GM19025 (cell line): ENCODE measurements around the gene LYZL6.

Experiments used
- ATAC-seq: cut with Tn5 transposase; IDR thresholded peaks from one replicate; pipeline ENCODE4 v1.9.1; 2021; ENCODE audit warnings: mild to moderate bottlenecking, low read depth, moderate library complexity; ENCODE audit not compliant: unreplicated experiment

The LYZL6 gene, protein sequence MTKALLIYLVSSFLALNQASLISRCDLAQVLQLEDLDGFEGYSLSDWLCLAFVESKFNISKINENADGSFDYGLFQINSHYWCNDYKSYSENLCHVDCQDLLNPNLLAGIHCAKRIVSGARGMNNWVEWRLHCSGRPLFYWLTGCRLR

GRCh38 chr17:35943537-35943936, at the start of gene LYZL6:
Gene LYZL6 (minus strand): TSS chr17:35943713. CDS start chr17:35939356, 4,357 bp downstream.
- no peak for ATAC-seq

- ATAC-seq: no peak
Measured at GRCh38 chr17:35991075-35991474, 47.6 kb upstream of the LYZL6 start.

DNA sequence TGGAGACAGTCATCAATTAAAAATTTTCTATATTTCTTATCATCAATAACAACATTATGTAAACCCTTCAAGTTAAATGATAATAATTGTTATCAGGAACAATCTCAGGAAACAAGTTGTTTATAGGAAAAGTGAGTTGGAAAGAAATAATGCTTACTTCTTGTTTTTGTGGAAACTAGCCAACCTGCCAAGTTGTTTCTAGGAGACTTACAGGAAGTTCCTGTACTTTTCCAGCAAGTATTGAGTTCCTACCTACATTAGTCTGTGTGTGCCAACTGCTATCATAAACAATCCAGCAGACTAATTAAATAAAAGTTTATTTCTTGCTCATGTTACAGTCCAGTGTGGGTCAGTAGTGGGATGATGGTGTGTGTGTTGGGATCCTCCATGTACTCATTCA, 44.7 kb upstream of the LYZL6 start:
- no peak for ATAC-seq

DNA sequence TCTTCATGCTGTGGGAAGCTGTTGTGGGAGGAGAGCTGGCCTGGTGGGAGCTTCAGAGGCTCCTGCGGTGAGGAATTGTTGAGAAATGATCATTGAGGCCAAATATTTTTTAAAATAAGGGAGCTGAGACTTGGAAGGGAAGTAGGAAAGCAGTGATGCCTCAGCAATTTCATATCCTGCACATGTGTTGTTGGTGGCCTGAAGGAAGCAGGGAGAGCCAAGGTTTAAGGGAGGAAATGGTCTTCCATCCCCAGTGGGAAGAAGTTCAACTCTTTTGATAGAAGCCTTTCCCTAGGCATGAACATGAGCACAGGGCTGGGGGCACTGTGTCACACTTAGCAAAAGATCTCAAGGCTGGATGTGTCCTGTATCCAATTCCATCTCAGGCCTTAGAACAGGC, 43.1 kb upstream of the LYZL6 start, which contains the start of gene CCL14:
Gene CCL14, minus strand, starts transcription at position 87 of the 400 bp plus-strand sequence. Its CDS starts 80 bp downstream, at position 7.
- no peak for ATAC-seq

DNA sequence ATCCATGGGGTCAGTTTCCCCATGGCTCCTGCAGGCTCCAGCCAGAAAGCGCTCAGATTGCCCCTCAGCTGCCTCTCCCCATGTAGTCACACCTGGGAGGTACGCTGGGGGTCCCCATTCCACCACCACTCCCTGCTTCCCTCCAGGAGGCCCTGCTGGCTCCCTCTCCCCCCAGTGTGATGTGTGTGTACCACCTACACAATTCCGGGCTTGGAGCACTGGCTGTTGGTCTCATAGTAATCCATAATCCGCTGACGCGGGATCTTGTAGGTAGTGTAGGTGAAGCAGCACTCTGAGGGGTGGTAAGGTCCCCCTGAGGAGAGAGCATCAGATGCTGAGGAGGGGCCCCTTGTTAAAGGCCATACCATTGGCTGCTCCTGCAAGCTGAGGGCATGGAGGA, 40.6 kb upstream of the LYZL6 start:
- ATAC-seq: no peak

DNA sequence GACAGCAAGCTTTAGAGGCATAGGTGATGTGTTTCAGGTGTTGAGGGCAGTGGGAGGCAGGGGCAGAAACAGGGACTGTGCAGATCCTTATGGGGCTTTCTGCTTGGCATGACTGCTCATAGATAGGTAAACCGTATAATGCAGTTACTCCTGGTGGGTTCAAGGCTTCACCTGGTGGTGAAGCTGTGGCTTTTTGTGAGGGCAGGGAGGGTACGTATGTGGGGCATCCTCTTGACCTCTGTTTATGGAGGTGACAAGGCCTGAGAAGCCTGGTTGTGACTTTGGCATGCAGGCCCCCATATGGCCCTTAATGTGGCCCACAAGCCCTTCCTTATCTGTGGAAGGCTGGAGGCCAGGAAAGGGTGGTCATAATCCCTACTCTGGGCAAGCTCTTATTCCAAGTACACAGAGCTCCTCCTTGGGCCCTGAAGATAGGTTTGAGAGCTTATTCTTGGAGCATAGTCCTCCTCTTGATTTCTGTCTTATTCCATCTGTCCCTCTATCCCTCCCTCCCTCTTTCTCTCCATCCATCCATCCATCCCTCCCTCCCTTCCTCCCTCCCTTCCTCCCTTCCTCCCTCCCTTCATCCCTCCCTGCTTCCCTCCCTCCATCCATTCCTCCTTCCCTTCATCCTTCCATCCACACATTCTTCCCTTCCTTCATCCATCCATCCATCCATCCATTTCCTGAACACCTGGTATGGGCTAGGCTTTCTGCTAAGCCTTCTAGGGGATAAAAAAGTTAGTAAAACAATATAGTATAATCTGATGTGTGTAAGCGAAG, 39.1 kb upstream of the LYZL6 start:
- ATAC-seq: no peak

GRCh38 chr17:35981908-35982330, 38.4 kb upstream of the LYZL6 start:
- no peak for ATAC-seq

DNA sequence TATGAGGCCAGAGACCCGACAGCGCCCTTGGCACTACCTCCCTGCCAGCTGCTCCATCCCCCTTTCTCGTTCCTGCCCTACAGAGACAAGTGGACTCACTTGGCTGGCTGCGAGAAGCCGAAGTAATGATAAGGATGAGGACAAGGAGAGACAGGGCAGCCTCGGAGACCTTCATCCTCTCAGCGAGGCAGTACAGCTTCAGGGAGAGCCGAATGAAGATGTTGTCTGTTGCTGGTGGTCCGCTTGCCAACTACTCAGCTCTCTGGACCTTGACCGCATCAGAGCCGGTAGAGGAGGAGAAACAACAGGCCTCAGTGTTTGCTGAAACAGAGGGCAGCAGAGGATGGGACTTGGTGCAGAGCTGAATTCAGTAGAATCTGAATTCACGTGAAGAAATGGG, 37.7 kb upstream of the LYZL6 start, which contains the start of gene CCL16:
Gene CCL16, minus strand, starts transcription at position 252 of the 400 bp plus-strand sequence. Its CDS starts 77 bp downstream, at position 175.
- no peak for ATAC-seq

DNA sequence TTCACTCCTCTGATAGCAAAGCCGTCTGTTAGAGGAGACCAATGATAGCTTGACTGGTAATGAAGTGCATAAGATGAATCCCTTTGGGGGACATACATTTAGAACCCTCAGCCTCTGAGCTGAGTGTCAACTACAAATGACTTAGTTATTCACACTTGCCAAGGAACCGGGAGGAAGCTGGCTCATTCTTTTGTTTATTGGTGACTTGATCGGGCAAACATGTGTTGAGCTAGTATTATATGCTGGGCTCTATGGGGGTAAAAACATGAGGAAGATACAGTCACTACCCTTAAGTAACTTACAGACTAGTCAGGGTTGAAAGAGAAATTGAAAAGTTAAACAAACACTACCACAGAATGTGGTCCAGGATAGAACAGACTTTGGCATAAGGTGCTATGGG, 34.8 kb upstream of the LYZL6 start:
- ATAC-seq: no peak

DNA sequence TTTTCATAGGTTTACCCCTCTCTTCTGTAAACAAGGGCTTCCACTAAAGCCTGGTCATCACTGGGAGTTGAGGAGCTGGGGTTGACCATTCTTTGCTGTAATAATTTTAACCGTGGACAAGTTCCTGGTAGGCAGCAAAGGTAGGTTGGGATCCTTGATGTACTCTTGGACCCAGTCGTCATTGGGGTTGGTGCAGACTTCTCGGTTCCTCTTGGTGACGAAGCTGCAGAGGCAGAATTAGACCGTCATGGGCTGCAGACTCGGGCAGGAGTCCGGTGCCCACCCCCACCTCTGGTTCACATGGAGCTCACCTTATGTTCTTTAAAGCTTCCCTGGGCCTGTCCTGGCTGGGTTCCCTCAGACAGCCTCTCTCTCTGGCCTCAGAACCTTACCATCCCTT, 34.0 kb upstream of the LYZL6 start:
- no peak for ATAC-seq

DNA sequence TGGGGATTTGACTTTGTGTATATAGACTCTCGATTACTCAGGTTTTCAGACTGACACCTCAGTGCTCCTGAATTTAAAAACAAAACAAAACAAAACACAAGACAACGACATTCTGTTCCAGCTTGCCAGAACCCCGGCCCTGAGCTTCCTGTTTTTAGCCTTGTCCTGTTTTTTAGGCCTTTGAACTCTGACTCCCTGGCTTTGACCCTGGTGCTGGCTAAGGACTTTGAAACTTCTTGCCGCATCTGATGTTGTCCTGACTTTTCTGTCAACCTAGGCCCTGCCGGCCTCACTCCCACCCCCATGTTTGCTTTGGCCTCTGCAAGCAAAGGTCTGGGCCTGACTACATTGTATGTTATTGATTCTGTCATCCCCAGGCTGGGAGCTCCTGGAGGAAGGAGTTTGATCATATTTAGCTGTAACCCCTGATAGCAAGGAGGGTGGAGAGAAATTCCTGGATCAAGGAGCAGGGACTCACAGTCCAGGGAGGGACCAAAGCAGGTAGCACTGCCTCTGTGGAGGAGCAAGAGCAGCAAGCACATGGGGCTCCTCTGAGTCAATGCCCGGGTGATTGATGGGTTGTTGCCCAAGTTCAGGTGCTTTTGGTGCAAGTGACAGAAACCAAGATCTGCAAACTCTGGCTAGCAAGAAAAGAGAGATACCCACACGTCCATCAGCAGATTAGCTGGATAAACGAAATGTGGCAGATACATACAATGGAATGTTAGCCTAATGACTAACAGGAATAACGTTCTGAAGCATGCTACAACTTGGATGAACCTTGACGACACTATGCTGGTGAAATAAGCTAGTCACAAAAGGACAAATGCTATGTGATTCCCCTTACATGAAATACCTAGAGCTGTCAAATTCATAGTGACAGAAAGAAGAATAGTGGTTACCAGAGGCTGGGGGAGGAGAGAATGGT, 30.1 kb upstream of the LYZL6 start:
- ATAC-seq: no peak

DNA sequence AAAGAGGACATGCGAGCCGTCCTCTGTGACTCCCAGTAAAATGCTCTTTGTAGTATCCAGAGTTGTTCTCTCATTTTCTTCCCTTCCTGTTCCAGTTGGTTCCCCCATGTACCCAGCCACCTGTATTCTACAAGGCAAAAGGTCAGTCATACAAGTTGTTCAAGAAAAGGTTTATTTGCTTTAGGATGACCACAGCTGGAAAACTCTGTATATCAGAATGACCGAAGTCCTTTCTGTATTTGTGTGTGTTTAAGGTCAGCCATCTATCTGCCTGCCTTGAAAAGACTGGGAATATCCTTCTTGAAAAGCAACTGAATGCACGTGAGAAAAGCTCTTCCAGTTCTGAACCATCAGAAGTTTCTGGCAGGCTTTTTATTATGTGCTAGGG, 29.4 kb upstream of the LYZL6 start:
- no peak for ATAC-seq

DNA sequence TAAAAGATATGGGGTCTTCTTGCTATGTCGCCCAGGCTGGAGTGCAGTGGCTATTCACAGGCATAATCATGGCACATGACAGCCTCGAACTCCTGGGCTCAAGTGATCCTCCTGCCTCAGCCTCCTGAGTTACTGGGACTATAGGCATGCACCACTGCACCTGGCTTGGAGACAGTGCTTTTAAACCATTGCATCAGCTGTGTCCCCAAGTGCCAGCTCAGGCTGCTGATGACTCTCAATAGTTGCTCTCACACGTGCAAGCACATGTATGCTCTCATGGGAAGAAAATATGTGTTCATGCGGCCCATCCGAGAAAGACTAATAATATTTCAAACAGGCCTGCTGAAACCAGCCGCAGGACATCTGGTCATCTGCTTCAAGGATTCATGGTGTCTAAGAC, 29.0 kb upstream of the LYZL6 start:
- ATAC-seq: no peak

DNA sequence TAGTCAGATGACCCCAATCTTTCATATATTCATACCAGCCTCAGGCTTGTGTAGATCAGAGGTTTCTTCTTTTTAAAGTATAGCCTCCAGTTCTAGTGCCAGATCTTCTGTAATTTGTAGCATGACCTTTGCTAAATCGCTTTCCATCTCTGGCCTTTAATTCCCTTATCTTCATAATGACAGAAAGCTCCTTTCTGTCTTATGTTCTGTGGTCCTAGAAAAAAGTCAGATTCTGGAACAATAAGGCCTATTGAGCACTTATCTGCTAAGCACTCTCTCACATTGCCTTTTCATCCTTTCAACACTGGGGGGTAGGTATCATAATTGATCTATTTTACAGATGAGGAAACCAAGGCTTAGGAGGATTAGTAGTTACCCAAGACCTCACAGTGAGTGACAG, 28.6 kb upstream of the LYZL6 start:
- ATAC-seq: no peak

- no peak for ATAC-seq
Measured at GRCh38 chr17:35969558-35970380, 26.3 kb upstream of the LYZL6 start.

DNA sequence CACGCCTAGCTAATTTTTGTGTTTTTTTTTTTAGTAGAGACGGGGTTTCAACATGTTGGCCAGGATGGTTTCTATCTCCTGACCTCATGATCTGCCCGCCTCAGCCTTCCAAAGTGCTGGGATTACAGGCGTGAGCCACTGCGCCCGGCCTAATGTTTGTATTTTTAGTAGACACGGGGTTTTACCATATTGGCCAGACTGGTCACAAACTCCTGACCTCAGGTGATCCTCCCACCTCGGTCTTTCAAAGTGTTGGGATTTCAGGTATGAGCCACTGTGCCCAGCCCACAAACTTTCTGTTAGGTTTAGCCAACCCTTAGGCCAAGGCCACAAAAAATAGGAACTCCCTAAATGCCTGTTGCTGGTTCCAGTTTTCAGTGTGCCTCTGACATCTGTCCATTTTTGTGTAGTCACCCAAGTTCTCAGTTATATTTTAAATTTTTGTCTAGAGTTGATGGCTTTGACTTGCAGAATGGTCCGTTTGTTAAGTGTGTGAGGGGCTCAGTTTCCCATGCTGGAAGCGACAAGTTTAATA, 25.1 kb upstream of the LYZL6 start:
- ATAC-seq: no peak

DNA sequence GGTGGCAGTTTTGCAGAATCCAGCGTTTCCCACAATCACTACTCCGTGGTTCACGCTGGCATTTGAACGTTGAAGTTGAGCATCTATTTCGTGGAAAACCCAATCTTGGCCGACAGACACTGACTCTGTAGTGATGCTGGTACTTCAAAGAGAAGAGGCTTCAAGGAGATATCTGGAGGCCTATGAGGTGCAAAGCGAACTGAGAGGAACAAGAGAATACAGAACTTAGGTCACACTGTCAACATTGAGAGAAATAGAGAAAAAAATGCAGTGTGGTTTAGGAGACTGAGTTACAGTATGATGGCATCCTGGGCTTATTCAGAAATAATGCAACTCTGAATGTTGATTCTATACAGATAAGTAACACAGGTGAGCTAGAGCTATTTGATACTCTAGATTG, 21.8 kb upstream of the LYZL6 start:
- ATAC-seq: no peak

DNA sequence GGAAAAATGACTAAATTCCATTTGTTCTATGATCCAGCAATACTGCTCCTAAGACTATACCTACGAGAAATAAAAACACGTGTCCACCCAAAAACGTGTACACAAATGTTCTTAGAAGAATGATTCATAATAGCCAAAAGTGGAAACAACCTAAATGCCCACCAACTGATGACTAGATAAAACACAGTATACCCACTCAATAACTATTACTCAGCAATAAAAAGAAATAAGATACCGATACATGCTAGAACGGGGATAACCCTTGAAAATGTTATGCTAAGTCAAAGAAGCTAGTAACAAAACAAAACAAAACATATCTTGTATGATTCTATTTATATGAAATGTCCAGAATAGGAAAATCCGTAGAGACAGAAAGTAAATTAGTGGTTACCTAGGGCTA, 20.1 kb upstream of the LYZL6 start:
- no peak for ATAC-seq

- ATAC-seq: no peak
Measured at GRCh38 chr17:35953720-35954119, 10.2 kb upstream of the LYZL6 start.

GRCh38 chr17:35949401-35949800, 5.9 kb upstream of the LYZL6 start:
- ATAC-seq: no peak
